Activated CD4-positive, alpha-beta T cell treated with anti-CD3 and anti-CD28 coated beads, Interleukin-2, amount 50 U/mL, for 1 hour (primary cell): Measurements from ENCODE around the gene MEIS2.

Source experiments
- DNase-seq: peaks from one replicate; pipeline ENCODE4 v3.0.0-alpha.2; 2020

MEIS2 gene

DNA sequence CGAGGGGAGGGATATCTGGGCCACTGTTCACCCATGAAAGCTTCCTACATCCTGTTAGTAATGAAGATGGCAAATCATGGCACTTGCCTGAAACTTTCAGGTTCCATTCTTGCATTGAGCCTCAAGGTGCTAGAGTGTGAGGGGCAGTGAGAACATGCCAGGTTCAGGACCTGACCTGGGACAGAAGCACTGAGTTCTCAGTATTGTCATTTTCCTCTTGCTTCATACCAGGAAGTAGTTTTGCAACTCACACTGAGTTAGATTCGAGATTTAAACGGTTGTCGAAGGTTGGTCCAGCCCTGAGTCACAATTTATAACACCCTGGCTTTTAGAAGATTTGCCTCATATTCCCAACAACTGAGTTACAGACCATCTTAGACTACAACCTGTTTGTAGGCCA is 11.8 kb upstream of the MEIS2 start:
- no peak for DNase-seq

DNA sequence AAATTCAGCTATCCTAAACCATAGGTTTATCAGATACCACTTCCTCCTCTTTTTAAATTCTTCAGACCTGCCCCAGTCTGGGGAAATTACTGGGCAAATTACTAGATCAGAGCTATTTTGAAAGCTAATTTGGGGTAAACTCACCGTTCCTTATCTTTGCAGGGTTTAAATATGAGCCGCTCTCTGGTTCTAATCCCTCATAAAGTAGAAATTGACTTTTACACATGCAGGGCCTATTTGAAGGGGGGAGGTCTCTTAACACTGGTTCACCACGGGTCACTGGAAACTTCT is 11.0 kb upstream of the MEIS2 start:
- no peak for DNase-seq

DNA sequence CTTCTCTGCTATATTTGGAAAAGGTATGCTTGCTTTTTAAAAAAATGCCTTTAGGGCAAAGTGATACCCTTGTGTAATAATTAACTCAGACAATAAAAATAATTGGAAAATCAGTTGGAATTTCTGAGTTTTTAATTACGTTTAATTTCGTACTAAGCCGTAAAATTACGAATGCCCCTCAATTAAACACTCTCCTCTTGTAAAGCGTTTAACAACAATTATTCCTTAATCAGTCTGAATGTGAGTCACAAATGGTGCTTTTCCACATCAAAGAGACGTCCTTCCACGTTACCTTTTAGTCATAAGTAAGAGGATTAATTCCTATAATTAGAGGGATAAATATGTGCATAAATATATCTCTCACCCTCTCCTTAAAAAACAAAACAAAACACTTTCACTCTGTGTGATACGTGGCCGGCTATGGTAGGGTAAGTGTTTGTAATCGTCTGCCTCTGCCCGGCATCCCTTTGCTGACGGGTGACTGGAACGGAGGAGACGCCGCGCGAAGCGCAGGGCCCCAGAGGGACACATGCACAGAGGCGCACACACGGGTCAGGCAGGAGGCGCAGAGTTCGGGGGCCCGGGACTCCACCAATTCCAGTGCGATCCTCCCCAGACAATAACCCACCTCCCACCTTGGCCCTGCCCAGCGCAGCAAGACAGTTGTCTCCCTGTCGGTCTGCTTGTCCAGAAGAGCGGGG is 9.7 kb upstream of the MEIS2 start:
- no peak for DNase-seq

DNA sequence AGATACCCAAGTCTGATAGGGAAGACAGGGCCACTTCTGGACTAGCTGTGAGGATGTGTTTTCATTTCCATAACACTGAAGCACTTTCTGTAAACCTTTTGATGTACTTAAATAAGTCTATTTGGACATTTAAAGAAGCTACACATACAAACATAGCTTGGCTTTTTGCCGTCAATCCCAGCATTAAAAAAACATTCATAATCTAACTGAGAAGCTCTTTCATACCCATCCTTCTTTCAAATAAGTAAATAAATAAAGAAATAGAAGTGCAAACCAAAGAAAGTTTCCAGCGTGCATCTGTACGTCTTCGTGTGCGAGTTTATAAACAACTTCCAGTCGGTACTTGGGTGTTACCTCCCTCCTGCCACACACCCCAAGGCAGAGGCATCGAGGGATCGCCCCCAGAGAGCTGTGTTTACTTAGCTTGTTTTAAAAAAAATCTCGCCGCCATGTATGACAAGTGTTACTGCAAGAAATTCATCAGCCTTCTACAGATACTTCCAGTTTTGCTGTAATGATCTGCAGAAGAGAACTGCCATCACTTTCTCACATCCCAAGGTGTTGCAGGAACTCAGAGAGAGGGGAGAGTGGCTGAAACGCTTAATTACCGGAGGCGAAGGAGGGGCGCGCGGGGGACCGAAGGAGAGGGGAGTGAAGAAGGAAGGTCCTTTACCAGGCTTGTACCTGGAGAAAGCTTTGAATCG is 9.0 kb upstream of the MEIS2 start:
- no peak for DNase-seq

DNA sequence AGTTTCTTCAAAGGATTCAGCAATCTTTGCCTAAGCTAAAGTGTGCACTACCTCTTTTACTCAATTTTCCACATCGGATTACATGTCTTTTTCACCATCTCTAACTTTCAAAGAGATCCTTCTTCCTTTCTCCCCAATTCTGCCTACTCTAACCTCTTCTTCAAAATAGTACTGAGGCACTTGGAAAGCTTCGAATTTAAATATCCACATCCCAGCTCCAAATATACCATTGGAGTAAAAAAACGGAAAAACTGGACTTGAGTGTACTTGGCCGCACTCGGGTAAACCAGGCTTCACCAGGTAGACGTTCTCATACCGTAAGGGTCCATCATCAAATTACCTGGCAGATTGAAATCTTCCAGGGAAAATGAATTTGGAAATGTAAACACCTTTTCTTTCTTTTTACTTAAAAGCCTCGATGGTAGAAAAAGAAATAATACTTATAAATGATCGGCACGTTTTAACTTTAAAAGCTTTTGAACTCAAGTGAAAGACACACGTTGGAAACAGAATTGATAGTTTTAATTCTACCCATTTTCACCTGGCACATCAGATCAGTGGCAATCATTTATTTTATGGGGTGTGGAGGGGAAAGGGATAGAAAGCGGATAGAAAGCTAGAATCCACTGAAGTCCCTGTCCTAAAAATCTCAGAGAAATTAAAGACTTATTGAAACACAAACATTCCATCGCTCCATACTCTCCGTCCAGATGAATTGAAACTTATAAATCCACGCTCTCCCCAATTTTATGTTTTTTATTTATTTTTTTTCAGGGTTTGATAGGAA is 8.2 kb upstream of the MEIS2 start:
- DNase-seq, result no peak

DNA sequence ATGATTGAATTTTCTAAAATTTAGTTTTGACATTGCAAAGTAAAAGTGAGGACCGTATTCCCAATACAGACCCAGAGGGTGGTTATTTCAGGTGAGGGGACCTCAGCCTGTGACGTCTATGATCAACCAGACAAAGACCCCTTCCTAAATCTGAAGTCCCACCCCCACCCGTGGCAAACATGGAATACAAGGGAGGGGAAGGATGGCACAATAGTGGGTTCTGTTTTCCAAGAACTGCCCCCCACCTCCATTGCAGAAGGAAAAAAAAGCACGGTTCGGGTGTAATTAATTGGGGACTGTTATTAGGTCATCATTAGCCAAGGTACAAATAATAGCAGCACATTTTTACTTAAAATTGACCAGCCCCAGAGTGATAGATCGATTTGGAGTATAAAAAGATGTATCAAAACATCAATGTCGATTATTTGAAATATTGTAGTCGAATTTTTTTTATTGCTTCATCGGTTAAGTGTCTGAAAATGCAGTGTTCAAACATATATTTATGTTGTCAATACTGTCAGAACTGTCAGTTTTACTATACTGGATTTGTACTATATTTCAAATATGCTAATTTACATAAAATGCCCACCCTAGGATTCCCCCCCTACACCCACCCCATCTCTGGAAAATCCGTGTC is 7.5 kb upstream of the MEIS2 start:
- no peak for DNase-seq

DNA sequence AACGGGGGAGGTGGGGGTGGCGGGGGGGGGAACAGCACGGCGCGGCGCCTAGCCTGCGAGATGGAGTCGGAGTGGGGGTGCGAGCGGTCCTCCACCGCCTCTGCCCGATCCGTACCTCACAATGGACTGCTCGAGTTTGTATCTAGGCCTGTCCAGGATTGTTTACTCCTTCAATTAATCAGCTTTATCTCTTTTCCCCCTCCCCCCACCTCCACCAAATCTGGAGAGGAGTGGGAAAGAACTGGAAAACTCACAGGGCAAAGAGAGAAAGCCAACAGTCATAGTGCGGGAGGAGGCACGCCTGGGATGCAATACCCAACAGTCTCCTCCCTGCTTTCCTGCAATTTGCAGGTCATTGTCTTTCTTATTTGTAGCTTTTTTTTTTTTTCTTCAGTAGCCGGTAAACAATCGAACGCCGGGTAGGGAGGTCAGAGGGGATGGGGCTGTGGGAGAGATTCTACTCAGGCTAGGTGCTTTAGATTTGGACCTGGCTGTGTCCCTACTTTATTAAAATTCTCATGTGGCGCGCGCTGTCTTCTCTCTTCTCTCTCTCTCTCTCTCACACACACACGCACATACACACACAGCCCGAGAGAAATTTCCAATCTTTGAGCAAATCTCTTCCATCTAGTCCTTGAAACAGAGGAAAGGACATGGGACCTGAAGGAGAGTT is 6.9 kb upstream of the MEIS2 start:
- DNase-seq, result no peak

DNA sequence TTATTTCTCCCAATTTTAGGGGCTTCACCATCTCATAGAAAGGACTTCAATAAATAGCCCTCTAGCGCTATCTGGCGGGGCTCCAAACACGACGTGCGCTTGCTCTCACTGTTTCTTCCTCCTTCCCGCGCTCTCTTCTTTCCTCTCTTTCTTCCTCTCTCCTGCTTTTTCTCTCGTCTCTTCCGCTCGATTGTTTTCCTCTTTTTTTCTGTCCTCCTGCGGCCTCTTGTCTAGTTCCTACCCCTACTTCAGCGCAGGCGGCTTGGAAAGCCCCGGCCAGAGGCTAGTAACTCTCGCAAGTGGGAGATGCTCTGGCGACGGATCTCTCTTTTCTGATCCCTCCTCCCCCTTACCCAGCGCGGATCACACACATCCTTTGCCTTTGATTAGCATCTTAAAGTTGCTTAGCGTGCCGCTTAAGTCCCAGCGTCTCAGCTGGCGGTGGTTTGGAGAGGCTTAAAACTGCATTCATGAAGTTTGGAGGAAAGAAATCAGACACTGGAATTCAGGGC is 6.2 kb upstream of the MEIS2 start:
- DNase-seq, result no peak

DNA sequence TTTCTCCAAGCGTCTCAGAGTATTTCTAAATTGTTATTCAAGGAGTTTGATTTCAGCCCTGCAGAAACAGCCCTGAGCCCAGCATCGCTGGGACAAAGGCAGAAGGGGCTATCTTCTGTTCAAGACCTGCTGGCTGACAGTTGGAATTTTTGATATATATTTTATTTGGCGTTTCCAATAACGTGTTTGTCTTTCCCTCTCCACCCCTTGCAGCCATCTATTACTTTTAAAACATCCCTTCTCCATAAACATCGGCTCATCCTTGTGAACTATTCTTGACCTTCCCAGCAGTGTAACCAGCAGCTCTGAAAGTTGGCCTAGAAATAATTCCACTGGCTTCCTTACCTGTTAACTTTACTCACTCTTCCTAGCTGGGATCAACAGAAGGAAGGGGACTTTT is 5.5 kb upstream of the MEIS2 start:
- DNase-seq, result no peak

DNA sequence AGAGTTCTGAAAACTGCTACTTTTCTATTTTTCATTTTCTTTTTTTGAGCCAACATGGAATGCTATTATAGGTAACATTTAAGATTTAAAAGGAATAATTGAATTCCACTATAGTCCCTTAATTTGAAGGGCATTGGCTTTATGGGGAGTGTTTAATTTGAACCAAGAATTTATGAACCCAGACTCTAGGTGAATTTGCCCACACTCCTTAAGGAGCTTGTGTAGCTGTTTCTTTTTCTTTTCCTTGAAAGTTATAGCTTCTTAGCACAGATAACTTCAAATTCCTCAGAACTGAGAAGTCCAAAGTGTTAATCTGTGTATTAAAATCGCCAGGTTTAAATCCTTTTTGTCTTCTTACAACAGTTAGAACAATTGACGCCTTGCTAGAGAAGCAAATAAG is 4.7 kb upstream of the MEIS2 start:
- DNase-seq, result no peak

DNA sequence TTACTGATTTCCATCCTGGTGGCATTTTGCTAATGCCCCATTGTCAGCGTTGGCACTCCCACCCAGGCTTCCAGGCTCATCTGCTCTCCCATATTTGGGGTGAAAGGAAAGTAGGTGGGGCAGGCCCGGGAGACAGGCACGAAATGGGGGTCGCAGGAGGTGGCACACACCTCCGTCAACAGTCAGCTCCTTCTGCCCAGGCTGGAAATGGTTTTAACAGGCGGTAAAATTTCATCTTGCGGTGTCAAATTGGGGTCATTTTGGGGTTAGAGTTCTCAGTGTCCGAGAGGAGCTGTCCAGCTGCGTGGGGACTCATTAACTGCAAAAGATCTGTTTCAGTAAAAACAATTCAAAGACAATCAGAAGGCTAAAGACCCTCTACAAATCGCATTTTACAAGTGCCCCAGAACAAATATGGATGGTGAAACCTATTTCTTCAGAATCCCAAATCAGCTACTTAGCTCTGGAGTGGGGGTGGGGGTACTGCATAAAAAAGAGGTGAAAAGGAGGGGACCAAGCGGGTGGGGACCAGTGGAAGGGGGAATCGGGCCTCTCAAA is 4.2 kb upstream of the MEIS2 start:
- no peak for DNase-seq

DNA sequence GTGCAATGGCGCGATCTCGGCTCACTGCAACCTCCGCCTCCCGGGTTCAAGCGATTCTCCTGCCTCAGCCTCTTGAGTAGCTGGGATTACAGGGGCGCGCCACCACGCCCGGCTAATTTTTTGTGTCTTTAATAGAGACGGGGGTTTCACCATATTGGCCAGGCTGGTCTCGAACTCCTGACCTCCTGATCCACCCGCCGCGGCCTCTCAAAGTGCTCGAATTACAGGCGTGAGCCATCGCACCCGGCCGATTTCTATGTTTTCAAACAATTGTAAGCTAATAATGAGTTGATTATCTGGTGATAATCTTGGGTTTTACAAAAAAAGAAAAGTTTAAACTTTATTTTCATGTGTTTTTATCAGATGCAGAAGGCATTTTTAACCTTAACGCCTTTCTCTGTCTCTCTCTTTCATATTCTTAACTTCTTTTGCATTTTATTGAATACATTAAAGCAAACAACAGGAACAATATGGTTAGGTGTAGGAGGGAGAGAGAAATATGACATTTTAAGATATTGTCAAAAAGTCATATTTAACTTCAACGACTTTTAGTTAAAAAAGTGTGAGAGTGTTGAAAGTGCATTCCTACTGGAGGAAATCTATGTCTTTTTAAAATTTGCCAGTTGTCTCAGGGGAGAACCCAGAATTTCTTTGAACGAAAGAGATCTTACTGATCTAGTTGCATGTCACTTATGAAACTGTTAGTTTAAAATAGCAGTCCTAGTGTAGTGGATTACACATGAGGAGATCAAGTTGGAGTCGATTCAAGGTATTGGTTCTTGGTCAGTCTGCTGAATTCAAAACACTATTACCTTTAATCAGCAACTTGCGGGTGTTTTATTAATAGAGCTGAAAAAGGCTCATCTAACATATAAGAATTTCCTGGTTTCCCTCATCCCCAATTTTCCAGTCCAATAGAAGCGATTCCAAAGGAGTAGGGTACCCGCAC is 3.4 kb upstream of the MEIS2 start:
- DNase-seq, result no peak

DNA sequence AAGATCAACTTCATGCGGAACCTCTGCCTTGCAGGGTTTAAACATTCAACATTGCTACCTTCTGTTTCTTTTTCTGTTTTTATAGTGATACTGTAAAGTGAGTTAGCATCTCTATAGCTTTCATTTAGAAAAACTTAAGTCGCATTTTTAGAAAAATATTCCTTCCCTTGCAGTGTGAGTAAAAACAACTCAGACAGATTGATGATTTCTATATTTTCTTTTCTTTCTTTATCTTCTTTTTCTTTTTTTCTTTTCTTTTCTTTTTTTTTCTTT is 2.8 kb upstream of the MEIS2 start:
- DNase-seq, result no peak

DNA sequence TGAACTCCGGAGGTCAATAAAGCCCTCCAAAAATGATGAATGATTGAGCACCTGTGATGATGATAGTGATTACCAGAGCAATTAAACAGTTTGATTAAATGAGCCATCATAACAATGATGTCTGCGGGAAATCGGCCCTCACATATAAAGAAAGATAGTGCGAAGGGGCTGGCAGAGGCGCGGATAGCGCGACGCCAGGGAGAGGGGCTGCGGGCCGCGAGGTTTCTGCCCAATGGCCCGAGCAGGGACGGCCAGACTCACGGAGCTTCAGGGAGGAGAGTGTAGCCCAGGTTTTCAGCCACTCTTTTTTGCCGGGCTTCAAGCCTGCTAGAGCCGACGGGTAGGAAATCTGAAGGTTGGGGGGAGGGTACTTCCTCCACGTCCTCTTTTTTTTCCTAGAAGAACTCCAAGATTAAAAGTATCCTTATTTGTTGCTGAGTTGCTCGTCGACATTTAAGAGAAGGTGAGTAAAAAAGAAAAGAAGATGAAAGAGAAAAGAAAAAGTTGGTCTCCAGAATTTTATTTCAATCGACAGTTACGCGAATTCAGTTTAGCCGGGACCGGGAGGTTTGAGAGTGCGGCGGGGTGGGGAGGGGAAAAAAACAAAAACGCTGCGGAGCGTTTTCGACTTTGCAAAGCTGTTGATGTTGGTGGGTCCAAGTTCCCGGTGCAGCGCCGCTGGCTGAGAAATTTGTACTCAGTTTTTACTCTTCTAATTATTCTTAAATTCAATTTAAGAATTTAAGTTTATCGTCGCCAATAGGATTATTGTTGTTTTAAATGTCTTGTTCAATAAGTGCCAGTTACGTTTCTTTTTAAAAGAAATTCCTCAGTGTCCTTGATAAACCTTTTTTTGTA is 2.2 kb upstream of the MEIS2 start:
- no peak for DNase-seq

DNA sequence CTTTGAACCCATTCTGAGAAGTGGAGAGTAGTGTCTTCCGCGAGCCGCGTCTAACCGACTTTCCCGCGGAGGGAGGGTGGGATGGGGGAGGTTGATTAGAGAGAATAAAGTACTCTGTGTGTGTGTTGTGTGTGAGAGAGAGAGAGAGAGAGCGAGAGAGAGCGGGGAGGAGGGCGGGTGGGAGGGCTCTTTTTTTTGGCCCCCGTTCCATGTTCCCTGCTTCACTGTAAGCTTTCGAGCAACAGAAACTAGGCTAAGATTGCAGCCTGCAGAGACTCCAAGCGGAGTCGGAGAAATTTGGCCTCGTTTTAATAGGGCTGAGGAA is 1.6 kb upstream of the MEIS2 start:
- DNase-seq, result no peak

DNA sequence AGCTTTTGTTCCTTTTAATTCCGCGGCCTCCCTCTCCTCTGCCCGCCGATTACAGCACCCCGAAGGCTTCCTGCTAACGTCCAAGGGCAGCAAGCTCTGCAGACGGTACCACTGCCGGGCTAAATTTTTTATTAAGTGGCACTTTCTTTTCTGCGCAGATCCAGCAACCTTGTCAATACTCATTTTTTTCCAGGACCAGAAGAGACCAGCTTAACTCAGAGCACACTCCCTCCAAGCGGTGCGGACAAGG is 542 bp upstream of the MEIS2 start:
- DNase-seq, result no peak

DNA sequence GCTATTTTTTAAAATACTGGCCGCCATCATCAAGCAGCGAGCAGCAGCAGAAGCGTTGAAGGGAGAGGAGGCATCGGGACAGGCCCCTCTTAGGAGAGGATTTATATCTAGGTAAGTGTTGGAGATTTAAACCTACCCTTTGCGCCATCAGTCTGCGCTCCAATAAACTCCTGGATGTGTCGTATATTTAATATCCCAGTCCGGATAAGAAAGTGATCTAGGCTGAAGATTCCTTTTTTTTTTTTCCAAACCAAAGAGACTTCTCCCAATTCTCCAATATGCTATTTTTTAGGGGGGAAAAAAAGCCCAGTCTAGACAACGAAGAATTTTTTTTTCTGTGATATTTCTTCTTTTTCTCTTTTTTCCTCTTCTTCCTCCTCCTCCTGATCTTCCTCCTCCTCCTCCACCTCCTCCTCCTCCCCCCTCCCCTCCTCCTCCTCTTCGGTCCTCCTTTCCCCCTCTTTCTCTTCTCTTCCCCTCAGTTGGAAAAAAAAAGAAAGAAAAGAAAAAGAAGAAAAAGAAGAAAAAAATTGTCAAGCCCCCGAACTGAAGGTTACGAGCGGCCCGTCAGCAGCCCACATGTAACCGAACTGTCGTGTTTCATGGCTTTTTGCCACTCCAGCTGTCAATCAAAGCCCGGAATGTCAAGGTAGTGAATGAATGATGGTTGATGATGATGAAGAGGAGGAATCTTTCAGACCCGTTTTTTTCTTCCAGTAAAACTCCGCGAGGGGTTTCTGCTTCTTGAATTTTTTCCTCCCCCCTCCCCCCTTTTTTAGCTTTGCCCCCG is 835 bp downstream of the MEIS2 start:
- DNase-seq, result no peak

DNA sequence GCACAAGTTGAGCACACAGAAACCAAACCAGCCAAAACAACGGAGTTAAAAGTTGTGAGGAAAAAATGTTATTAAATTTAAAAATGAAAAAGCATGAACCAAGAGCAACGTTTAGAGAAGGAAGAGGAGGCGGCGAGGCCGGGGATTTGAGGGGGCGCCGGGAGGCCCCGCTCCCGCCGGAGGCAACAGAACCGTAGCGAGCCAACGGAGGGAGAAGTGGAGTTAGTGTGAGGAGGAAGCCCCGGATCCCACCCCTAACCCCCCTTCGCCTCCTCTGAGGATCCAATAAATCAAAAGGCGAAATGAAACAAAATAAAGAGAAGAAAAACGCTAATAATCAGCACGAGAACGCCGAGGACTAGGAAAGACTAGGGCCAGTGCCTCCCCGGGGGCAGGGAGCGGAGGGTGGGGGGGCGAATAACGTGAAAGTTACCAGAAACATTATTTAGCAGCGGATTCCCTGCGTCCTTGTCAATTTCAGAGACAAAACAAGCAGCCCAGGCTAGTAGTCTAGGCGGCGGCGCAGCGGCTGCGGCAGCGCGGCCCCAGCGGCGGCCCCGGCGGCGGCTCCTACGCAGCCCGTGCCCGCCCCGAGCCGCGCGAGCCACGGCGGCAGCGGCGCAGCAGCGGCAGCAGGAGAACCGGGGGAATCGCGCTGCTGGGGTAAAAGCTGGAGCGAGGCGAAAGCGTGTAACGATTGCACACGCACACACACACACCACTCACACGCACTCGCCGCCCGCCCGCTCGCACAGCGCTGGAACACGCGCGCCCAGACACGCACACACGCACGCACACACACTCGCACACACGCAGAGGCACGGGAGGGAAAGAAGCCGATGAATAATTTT is 1.7 kb downstream of the MEIS2 start:
- DNase-seq, result no peak

DNA sequence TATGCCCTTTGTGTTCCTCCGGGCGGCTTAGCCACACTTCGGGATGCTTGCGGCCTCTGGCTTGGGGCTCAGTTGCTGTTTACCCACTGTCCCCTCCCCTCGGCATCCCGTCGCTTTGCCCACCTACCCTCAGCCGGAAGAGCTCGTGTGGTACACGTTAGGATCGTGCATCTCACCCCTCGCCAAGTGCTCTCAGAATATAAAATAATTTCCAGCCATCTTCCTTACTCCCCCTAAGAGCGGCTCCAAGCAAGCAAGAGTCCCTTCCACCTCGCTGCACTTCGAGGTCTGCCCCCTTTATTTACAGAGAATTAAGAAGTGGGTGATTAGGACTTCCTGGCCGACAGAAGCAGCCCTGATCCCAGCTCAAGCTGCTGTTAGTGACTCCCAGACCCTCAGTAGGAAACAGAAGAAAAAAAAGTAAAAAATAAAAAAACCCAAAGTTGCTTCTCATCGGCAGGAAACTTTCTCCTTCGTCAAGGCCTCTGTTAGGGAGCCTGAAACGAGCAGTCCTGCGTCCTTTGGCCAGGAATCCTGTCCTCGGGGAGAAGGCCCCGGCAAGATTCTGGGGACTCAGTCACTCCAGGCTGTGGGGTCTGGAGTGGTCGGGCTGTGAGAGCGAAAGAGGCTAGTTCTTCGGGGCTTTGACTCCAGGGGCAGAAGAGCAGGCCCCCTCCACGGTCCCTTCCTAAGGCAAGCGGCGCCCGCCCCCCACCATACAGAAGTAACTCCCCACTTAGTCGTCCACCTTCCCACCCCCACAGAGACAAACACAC is 3.0 kb downstream of the MEIS2 start:
- DNase-seq, result no peak
